Measurements from ENCODE around the gene PPP2R2B.

PPP2R2B gene

DNA sequence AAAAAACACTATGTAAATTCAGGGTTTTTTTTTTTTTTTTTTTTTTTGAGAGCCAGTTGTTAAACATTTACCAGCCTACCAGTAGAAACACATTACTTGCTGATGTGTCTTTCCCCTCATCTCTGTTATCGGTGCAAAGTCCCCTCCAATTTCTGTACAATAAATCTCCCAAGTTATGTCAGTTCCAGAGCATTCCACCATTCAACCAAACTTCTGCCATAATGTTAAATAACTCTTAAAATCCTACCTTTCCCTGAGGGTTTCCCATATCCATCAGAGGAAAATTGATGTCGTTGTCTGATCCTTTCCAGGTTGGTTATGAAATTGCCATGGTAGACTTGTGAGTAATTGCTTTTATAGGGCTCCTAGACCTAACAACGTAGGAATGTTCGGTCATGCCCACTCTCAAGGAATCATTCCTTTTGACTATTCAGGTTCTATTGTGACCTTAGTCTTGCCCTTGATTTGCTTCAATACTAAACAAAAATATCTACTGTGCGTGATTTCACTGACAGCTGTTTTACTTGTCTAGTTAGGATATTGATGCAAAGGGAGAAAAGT lies 5.6 kb upstream of the PPP2R2B start:
- no peak for DNase-seq

DNA sequence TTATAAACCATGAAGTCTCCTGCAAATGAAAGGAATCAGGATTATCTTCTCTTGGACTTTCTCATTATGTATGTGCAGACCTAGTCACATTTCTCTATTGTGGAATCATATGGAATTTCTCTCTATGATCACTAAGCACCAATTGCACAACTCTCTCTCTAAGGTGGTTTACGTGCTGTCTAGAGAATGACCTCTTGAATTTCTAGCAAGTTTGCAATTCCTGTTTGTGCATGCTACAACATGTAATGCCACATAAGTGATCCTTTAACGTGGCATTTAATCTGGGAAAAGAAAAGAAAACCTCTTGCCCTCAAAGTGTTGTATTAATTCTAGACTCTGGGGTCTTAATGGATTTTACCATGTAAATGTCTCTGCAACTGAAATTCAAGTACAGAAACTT lies 5.0 kb upstream of the PPP2R2B start:
- no peak for DNase-seq

DNA sequence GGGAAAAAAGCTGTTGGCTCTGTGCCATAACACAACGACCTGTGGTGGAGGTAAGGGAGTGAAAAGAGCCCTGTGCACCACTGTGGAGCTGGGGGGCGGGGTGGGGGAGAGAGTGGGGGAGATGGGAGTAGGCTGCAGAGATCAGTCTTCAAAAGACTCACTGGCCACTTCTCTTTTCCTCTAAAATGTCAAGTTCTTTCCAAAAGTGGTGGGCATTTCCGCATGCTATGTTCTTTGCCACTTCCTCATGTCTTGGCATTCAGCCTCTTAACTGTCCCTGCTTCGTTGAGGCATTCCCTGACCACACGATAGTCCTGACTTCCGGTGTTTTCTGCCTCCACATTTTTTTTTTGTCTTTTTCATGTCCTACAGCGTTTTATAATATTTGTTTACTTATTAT lies 2.4 kb upstream of the PPP2R2B start:
- DNase-seq: no peak

DNA sequence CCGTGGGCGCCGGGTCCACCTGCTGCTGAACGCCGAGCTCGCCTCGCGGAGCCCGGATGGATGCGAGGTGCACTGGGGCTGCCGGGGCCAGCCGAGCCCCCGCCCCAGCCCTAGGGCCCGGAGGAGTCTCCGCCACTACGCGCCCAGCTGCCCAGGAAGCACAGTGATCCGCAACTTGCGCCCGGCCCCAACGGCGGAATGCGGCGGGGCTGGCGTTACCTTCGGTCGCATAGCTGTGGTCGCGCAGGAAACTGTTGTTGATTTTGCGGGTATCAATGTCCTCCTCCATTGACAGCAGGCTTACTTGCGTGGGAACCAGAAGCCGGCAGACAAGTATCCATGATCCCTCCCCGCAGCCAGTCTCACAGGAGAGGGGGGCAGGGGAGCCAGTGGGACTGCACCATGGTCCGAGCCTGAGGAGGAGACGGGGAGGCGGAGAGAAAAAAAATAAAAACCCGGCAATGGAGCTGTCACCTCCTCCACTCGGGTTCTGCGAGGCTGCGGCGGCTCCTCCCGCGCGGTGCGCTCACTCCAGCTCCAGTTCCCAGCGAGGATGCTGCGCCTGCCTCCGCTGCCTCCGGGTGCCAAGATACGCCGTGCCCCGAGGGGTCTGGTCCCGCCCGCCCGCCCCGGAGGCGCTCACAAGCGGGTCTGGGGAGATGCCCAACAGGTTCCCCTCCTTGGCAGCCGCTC lies 628 bp downstream of the PPP2R2B start:
- no peak for DNase-seq

DNA sequence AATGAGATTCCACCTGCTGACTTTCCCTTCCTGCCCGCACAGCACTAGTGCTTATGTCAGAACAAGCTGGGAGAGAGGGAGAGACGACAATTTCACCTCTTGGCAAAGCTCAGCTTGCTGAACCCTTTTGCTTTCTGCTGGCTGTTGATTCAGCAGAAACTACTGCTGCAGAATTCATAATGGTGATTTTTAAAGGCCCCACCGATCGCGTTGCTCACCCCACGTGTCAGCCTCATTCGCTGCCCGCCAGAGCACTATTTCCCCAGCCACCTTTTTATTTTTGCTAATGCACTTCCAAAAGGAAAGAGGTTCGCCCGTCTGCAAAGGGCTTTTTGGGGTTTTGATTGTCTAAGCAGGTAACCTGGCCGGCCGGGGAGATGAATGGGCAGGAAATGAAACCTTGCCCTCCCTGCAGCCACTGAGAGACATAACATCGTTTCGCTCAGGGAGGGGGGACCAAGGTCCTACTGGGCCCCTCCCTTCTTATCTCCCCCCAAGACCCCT lies 1.3 kb downstream of the PPP2R2B start:
- no peak for DNase-seq

DNA sequence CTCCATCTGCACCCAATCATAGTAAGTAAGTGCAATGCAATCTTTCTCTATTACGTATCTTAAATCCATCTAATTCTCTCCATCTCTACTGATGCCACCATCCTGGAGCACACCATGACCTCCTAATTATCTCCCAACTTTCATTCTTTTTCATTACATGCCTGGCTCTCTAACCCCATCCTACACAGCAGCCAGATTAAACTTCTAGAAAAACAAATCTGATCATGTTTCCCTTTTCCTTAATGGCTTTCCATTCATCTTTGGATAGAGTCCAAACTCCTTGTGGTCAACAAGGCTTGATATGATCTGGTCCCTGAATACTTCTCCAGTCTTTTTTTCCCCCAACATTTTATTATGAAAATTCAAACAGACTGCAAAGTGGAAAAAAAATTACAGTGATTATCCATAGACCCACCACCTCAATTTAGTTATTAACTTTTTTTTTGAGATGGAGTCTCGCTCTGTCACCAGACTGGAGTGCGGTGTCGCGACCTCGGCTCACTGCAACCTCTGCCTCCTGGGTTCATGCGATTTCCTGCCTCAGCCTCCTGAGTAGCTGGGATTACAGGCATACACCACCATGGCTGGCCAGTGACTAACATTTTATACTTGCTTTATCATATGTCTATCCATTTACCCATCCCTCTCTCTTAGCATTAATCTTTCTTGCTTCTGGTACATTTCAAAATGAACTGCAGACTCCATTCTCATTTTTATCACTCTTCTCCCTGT lies 5.2 kb downstream of the PPP2R2B start:
- DNase-seq: no peak

DNA sequence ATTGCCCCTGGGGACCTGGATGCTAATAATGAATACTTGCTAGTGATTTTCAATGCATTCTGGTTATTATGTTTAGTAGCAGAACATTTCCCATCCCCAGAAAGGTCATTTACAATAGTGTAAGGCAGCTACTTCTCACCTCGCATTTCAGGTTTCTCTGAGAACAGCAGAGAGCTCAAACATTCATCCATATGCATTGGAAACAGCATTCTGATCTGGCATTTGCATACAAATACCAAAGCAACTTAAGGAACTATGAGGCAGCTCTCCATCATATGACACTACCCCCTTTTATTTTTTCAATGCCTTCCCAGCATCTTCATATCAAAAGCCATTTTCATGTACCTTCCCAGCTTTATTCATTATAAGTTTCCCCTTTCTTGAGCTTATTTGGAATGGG lies 6.4 kb downstream of the PPP2R2B start:
- DNase-seq: no peak

DNA sequence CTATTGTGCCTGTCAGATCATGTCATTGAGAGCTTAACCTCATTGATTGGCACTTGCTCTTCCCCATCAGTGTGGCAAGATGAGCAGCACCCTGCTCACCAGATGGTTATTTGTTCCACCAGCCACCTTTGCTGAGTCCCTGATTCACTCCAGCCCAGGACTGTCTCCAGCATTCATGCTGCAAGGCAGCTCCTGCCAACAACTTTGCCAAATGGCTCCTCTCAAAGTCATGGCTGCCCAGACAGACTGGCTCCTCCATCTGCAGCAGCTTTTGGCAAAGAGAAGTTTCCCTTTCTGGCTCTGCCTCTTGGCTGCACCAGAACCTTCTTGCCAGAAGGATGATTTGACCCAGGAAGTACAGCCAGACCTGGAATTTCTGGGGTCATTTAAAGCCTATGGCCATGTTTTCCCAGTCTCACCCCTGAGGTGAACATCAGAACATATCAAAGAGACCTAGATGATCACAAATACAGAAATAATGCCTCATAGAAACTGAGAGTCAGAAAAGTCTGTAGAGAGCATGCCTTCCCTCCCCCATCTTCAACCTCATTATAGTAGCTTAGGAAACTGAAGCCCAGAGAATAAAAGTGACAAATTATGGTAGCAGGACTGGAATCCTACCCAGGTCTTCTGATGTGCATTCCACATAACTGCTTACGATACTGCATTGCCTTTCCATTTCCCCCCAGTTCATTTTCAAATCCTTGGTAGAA lies 10.4 kb downstream of the PPP2R2B start:
- DNase-seq: no peak

DNA sequence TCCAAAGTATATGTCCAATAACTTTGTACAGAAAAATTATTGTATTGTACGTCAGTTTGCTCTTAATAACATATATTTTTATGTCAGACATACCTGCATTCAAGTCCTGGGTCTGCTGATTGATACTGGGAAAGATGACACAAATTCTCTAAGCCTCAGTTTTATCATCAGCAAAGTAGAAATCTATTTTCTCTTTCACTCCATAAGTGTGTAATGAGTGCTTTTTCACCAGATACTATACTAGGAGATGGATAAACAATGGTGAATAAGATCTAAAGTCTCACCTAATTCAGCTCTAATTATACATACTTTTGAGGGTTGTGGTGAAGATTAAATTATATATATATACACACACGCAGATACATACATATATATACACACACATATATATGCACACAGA lies 12.3 kb downstream of the PPP2R2B start:
- DNase-seq: no peak

DNA sequence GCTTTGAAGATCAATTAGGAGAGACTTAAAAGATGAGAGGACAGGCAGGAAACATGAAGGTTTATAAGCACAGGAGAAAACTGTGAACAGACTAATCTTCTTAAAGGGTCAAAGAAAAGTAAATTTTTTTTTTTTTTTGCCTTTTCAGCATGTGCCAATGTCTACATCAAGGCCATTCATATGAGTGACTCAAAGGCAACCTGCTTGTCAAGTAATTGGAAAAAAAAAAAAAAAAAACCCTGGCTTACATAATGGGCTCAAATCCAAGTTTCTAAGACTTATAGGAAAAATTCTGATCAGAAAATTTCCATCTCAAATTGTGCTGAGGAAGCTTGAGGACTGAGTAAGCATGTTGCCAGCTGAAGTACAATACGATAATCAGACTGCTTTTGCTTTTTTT lies 15.9 kb downstream of the PPP2R2B start:
- no peak for DNase-seq

DNA sequence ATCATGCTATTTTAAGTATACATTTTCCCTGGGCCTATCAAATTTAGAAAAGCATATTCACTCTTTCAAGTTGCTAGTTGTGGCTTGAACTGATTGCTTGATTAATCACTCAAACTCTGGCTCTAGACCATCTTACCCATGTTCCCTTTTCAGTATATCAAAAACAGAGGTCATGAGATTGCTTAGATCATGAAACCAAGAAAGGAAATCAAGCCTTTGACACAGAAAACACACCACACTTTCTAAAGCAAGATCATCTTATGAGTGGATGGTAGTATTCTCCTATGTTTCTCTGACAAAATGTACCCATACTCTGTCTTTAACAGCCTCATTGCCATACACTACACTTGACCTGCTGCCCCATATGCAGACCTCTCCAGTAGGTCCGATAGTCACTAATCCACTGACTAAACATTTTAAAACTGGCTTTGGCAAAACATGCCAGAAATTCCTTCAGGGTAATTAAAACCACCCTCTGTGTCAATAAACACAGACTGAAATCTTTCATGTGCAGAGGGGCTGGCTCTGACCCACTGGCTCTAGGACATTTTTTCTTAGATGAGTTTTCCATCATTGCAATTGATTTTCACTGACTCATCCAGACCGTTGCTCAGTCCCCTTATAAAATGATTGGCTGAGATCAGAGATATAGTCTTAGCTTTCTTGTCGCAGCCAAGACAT lies 18.2 kb downstream of the PPP2R2B start:
- no peak for DNase-seq

DNA sequence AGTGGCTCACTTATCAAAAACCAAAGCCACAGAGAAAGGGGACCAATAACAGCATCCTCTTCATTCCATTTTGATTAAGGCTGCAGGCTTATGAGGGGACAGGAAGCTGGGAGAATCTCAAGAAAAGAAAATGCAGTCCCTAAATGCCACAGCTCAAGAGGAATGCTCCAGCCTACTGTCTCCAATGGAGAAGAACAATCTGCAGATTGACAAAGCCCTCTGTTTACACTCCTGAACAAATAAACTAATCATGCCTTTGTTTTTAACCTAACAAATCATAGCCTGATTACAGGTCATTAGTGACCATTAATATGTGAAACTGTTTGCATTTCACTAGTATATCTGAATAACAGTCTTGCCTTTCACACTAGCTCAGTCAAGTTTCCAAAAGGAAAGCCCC lies 26.5 kb downstream of the PPP2R2B start:
- DNase-seq: no peak

DNA sequence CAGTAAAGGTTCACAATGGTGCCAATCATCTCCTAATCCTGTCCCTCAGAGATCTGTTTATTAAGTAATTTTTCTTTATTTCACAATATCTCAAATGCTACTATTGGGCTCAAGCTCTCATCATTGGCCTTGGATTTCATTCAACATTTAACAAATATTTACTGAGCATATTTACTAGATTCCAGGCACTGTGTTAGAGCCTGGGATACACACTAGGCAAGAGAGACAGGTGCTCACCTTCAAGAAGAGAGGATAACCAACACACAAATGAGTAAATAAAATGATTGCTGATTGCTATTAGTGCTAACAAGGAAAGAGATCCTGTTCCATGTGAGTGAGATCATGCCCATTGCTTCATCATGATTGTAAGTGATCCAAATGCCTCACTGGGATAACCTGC lies 27.4 kb downstream of the PPP2R2B start:
- no peak for DNase-seq

DNA sequence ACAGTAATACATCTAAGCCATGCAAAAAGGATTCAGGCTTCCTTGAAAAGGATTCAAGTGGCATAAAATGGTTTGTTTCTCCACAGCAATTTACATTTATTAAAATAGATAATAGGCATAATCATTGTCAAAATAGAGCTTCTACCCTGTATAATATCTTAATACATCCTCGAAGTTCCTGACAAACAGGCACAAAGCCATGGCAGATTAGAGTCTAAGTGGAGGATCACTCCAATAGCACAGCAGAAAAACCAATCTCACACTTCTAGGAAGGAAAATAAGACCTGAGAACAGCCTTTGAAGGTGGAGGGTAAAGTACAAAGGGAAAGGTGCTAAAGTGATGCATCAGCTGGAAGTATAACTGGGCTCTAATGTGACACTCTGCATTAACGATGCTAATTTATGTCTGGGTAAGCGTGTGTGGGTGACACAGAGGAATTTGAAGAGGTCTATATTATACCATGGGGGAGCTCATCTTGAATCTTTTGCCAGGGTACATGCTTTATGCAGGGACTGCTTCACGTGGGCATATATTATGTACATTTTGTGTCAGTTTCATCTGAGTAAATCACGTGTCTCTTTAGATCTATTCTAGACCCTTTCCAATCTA lies 28.8 kb downstream of the PPP2R2B start:
- no peak for DNase-seq

DNA sequence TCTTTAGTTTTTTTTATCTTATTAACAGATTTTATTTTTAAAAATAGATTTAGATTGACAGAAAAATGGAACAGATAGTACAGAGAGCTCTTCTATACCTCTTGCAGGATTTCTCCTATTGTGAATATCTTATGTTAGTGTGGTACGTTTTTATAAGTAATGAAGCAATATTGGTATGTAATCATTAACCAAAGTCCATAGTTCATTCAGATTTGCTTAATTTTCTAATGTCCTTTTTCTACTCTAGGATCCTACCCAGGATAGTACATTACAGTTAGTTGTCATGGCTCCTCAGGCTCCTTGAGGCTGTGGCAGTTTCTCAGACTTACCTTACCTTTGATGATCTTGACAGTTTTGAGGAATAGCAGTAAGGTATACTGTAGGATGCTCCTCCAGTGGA lies 30.4 kb downstream of the PPP2R2B start:
- DNase-seq: no peak

DNA sequence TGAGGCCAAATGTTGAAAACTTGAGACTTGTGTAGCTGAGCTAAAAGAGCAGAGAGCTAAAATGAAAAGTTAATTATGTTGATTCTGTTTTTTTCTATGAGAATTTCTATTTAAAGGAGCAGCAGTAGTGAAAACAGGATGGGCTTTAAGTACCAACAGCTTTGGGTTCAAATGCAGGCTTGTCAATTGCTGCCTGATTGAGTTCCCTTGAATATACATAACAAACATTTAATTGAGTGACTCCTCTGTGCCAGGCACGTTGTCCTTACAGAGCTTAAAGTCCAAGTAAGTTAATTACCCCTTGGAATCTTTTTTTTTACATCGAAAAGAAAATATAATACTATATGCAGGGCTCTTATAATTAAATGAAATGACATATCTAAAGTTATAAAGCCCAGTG lies 38.5 kb downstream of the PPP2R2B start:
- no peak for DNase-seq

DNA sequence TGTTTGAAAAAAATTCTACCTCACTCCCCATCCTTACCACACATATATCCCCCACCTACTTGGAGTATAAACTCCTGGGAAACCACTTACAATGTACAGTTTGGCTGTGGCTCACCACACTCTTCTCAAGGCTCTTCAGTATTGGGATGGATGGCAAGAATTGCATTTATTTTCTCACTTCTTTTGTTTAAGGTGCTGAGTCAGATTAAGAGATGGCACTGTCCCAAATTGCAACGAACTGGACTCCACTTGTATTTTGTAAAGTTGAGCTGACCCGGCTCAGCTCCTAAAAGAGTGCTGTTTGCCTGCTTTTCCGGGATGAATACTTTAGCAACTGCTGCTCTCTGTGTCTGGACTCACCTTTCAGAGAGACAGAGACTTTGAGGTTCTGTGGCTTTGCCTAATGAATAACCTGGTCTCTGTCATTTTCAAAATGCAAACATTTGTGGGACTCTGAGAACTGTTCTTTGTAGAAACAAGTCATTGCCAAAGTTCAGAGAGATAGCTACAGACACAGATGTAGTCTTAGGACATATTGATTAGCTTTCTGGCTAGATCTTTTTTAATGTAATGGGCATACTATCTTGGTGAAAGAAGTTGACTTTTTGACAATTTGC lies 42.2 kb downstream of the PPP2R2B start:
- DNase-seq: no peak

DNA sequence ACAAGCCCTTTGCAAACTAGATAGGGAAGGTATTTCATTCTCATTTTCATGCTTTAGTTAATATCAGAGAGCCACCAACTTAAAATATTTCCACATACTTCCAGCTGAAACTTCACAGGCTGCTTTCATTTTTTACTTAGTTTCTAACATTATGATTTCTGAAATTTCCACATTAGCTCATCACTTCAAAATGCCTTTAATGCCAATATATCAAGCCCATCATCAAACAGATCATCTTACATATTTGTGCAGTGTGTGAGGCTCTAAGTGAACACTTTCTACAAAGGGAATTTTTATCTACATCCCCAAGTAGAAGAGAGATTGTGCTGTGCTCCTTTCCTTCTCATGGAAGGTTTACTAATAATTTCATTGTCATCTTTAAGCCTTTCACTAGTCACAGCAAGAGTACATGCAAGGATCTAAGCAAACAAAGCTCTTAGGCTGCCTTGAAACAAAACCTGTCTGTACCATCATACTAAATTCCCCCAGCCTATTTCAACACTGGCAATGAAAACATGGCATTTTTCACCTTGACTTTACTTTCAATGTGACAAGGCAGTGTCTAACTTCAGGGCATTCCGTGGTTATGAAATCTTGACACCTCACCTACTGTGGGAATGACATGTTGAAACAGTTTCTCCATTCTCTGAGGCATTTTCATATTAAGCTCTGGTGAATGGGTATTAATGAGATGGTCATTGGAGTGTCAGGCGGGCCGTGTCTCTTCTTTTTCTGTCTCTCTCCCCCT lies 45.4 kb downstream of the PPP2R2B start:
- no peak for DNase-seq

DNA sequence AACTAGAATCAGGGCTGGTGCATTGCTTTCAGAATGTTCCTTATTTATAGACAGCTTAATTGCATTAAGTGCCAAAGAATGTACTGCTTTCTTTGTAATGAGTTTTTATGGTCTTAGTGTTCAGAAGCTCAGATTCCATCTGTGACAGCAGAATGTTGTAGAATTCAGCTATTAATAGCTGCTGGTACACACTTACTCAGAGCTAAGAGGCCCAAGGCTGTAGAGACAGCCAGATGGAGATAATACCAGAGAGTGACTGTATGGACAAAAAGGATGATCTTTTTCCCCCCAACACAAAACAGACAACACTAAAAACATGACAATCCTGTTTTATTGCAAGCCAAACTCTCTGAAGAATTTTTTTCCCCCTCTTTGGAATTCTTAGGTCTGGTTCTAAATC lies 50.2 kb downstream of the PPP2R2B start:
- DNase-seq: no peak

DNA sequence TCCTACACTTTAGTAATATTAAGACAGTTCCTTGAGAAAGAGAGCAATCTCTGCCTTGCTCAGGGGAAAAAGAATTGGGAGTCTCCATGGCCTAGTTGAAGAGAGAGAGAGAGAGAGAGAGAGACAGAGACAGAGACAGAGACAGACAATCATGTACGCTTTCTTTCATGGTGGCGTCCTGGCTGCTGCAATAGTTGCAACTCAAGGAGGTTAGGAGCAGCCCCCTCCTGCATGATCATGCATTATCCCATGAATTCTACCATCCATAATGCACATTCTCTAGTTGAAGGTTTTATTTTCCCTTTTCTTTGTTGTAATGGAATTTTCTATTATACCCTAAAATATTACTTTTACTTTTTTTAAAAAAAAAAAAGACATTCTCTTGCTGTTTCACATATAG lies 50.7 kb downstream of the PPP2R2B start:
- no peak for DNase-seq

DNA sequence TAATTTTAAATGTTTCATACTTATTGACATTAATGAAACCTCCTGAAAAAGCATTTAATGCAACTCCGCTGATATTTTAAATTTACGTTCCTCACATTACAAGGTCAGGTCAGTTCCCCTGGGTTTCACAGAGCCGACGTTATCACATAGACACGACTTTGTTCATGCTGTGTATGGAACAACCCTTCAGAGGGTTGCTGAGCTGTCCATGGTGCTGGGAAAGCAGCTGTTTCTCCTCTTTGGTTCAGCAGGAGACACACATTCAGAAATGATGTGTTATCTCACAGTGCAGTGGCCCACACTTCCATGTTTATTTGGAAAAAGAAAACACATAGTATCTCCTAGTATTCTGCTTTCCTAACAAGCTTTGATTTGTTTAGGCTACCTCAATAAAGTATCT lies 53.5 kb downstream of the PPP2R2B start:
- peak; percentile 22 for DNase-seq

Data from NCI-H226 (cell line).